ENCODE results near the gene XRN2.

XRN2 gene

GRCh38 chr20:21326700-21327099 is 23.6 kb downstream of the XRN2 start:
- Histone ChIP-seq H3K9me3 (ENCODE audit: control insufficient read depth in 1 of 2, low read length in 2 of 2) (peaks cover 5 to 7% of the 10 kb centered on the region in 2 donors), H3K36me3 (ENCODE audit: control insufficient read depth in 1 of 2, insufficient read depth in 2 of 2, low read length in 2 of 2) (peaks cover 2 to 4% of the 10 kb centered on the region in 2 donors), H3K4me3 (ENCODE audit: low read depth in 1 of 2, low read length in 2 of 2) (no peak overlapping the region), H3K4me1 (ENCODE audit: control insufficient read depth in 1 of 2, insufficient read depth in 2 of 2, low read length in 2 of 2) (peaks cover 23 to 28% of the 10 kb centered on the region in 2 donors), H3K27ac (ENCODE audit: low read length) (no peak overlapping the region), H3K27me3 (ENCODE audit: low read depth, low read length) (no peaks in the 10 kb centered on the region)

DNA sequence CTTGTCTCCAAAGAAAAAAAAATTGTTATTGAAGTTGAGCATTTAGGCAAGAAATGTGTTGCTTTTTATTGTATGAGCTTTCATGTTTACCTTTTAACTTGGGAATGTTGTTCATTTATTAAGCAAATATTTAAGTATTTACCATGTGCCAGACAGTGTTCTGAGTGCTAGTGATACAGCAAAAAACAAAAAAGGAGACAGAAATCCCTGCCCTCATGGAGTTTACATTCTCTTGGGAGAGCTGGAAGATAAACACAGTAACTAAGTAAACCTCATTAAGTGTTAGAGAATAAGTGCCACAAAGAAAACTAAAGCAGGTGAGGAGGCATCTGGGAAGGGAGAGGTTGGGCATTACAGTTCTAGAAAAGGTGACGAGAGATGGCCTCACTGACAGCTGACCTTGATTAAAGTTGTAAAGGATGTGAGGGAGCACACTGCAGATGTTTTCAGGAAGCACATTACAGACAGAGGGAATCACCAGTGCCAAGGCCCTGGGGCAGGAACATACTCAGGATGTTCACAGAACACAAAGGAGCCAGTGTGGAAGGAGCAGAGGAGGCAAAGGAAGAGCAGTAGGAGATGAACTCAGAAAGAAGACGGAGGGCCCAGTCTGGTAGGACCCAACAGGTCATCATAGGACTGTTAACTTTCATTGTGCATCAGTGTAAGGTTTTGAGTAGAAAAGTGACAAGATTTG is 33.5 kb downstream of the XRN2 start:
- H3K4me3 ChIP-seq (ENCODE audit: low read depth in 1 of 2, low read length in 2 of 2): no peak overlapping the region
- peaks cover 70 to 74% of the 10 kb centered on the region in 2 donors for H3K36me3 ChIP-seq (ENCODE audit: control insufficient read depth in 1 of 2, insufficient read depth in 2 of 2, low read length in 2 of 2)
- no peaks in the 10 kb centered on the region for H3K4me1 ChIP-seq (ENCODE audit: control insufficient read depth in 1 of 2, insufficient read depth in 2 of 2, low read length in 2 of 2)
- no peaks in the 10 kb centered on the region for H3K9me3 ChIP-seq (ENCODE audit: control insufficient read depth in 1 of 2, low read length in 2 of 2)
- no peaks in the 10 kb centered on the region for H3K27me3 ChIP-seq (ENCODE audit: low read depth, low read length)
- no peak overlapping the region for H3K27ac ChIP-seq (ENCODE audit: low read length)

DNA sequence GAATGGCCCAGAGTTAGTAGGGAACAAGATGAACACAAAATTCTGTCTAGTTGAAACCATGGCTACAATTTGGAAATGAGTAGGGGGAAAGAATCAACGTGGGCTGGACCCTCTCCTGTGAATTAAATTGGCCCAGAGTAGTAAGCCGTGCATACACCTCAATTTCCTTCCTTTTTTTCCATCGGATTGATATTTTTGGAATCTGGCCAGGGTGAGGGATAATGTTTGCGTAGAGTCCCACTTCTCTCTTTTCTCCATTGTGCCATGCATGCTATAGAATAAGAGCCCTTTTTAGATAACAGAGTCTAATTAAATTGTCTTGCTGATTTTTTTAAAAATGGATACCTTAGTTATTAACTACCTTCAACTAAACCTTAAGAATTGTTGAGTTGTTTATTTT is 35.2 kb downstream of the XRN2 start:
- no peak overlapping the region for H3K27ac ChIP-seq (ENCODE audit: low read length)
- H3K4me3 ChIP-seq (ENCODE audit: low read depth in 1 of 2, low read length in 2 of 2): no peak overlapping the region
- H3K27me3 ChIP-seq (ENCODE audit: low read depth, low read length): no peaks in the 10 kb centered on the region
- no peaks in the 10 kb centered on the region for H3K9me3 ChIP-seq (ENCODE audit: control insufficient read depth in 1 of 2, low read length in 2 of 2)
- H3K4me1 ChIP-seq (ENCODE audit: control insufficient read depth in 1 of 2, insufficient read depth in 2 of 2, low read length in 2 of 2): no peaks in the 10 kb centered on the region
- peaks cover 61 to 64% of the 10 kb centered on the region in 2 donors for H3K36me3 ChIP-seq (ENCODE audit: control insufficient read depth in 1 of 2, insufficient read depth in 2 of 2, low read length in 2 of 2)

- Histone ChIP-seq H3K27me3 (ENCODE audit: low read depth, low read length) (no peaks in the 10 kb centered on the region), H3K4me3 (ENCODE audit: low read depth in 1 of 2, low read length in 2 of 2) (no peak overlapping the region), H3K27ac (ENCODE audit: low read length) (no peak overlapping the region), H3K36me3 (ENCODE audit: control insufficient read depth in 1 of 2, insufficient read depth in 2 of 2, low read length in 2 of 2) (peaks cover 57 to 60% of the 10 kb centered on the region in 2 donors), H3K4me1 (ENCODE audit: control insufficient read depth in 1 of 2, insufficient read depth in 2 of 2, low read length in 2 of 2) (no peaks in the 10 kb centered on the region), H3K9me3 (ENCODE audit: control insufficient read depth in 1 of 2, low read length in 2 of 2) (no peaks in the 10 kb centered on the region)
Measured at GRCh38 chr20:21339499-21339898, 36.4 kb downstream of the XRN2 start.

GRCh38 chr20:21340991-21341697 is 38.0 kb downstream of the XRN2 start:
- no peaks in the 10 kb centered on the region for H3K27me3 ChIP-seq (ENCODE audit: low read depth, low read length)
- H3K9me3 ChIP-seq (ENCODE audit: control insufficient read depth in 1 of 2, low read length in 2 of 2): no peaks in the 10 kb centered on the region
- no peaks in the 10 kb centered on the region for H3K4me1 ChIP-seq (ENCODE audit: control insufficient read depth in 1 of 2, insufficient read depth in 2 of 2, low read length in 2 of 2)
- H3K36me3 ChIP-seq (ENCODE audit: control insufficient read depth in 1 of 2, insufficient read depth in 2 of 2, low read length in 2 of 2): peaks cover 56 to 57% of the 10 kb centered on the region in 2 donors
- H3K27ac ChIP-seq (ENCODE audit: low read length): no peak overlapping the region
- no peak overlapping the region for H3K4me3 ChIP-seq (ENCODE audit: low read depth in 1 of 2, low read length in 2 of 2)

DNA sequence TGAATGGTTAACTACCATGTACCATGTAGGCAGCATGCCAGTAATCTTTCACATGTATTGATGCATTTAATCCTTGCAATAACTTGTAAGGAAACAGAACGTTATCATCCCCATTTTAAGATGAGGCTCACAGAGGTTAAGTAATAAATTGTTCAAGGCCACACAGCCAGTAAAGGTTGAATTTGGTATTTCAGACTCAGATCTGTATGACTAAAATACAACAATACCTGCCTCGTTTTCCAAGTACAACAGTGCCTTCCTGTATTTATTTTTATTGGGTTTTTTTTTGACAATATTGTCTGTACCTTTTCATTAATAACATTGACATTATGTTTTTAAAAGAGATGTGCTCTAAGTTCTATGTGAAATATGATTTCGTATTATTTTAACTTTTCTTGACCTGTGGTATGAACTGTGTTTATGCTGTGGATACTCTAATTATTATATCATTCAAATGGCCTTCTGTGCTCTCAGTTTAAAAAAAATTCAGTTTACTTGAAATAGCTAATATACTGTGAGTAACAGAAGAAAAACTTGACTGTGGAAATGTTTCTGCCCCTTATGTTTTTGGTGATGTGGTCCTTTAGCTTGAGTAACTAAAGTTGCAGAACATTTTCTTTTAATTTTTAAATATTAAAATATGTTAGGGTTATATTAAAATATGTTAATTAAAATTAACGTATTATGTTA is 39.7 kb downstream of the XRN2 start:
- no peaks in the 10 kb centered on the region for H3K4me1 ChIP-seq (ENCODE audit: control insufficient read depth in 1 of 2, insufficient read depth in 2 of 2, low read length in 2 of 2)
- H3K27me3 ChIP-seq (ENCODE audit: low read depth, low read length): no peaks in the 10 kb centered on the region
- no peak overlapping the region for H3K4me3 ChIP-seq (ENCODE audit: low read depth in 1 of 2, low read length in 2 of 2)
- H3K36me3 ChIP-seq (ENCODE audit: control insufficient read depth in 1 of 2, insufficient read depth in 2 of 2, low read length in 2 of 2): peaks cover 46 to 61% of the 10 kb centered on the region in 2 donors
- no peaks in the 10 kb centered on the region for H3K9me3 ChIP-seq (ENCODE audit: control insufficient read depth in 1 of 2, low read length in 2 of 2)
- H3K27ac ChIP-seq (ENCODE audit: low read length): no peak overlapping the region

- H3K4me1 ChIP-seq (ENCODE audit: control insufficient read depth in 1 of 2, insufficient read depth in 2 of 2, low read length in 2 of 2): no peaks in the 10 kb centered on the region
- no peak overlapping the region for H3K4me3 ChIP-seq (ENCODE audit: low read depth in 1 of 2, low read length in 2 of 2)
- H3K36me3 ChIP-seq (ENCODE audit: control insufficient read depth in 1 of 2, insufficient read depth in 2 of 2, low read length in 2 of 2): peaks cover 44 to 63% of the 10 kb centered on the region in 2 donors
- H3K27me3 ChIP-seq (ENCODE audit: low read depth, low read length): no peaks in the 10 kb centered on the region
- no peak overlapping the region for H3K27ac ChIP-seq (ENCODE audit: low read length)
- no peaks in the 10 kb centered on the region for H3K9me3 ChIP-seq (ENCODE audit: control insufficient read depth in 1 of 2, low read length in 2 of 2)
Measured at GRCh38 chr20:21344206-21344900, 41.2 kb downstream of the XRN2 start.

DNA sequence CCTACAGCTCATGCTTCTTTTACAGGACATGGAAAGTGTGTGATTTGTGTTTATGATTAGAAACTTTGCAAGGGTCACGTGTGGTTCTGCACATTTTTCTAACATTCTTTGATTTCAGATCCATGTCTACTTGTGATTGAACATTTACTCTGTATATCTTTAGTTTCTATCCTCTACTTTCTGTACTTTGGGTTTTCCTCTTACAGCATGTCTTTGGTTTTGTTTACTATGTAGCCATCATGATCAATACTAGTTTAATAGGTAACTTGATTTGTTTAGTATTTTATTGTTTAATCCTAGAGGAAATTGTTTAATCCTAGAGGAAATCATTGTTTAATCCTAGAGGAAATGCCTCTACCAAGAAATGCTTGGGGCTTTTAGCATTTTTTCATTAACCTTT is 41.8 kb downstream of the XRN2 start:
- H3K4me3 ChIP-seq (ENCODE audit: low read depth in 1 of 2, low read length in 2 of 2): no peak overlapping the region
- H3K27ac ChIP-seq (ENCODE audit: low read length): no peak overlapping the region
- H3K36me3 ChIP-seq (ENCODE audit: control insufficient read depth in 1 of 2, insufficient read depth in 2 of 2, low read length in 2 of 2): peaks cover 40 to 61% of the 10 kb centered on the region in 2 donors
- H3K4me1 ChIP-seq (ENCODE audit: control insufficient read depth in 1 of 2, insufficient read depth in 2 of 2, low read length in 2 of 2): no peaks in the 10 kb centered on the region
- no peaks in the 10 kb centered on the region for H3K9me3 ChIP-seq (ENCODE audit: control insufficient read depth in 1 of 2, low read length in 2 of 2)
- no peaks in the 10 kb centered on the region for H3K27me3 ChIP-seq (ENCODE audit: low read depth, low read length)

- Histone ChIP-seq H3K9me3 (ENCODE audit: control insufficient read depth in 1 of 2, low read length in 2 of 2) (no peaks in the 10 kb centered on the region), H3K27ac (ENCODE audit: low read length) (no peak overlapping the region), H3K27me3 (ENCODE audit: low read depth, low read length) (no peaks in the 10 kb centered on the region), H3K4me1 (ENCODE audit: control insufficient read depth in 1 of 2, insufficient read depth in 2 of 2, low read length in 2 of 2) (no peaks in the 10 kb centered on the region), H3K36me3 (ENCODE audit: control insufficient read depth in 1 of 2, insufficient read depth in 2 of 2, low read length in 2 of 2) (peaks cover 24 to 27% of the 10 kb centered on the region in 2 donors), H3K4me3 (ENCODE audit: low read depth in 1 of 2, low read length in 2 of 2) (no peak overlapping the region)
Measured at GRCh38 chr20:21352703-21353102, 49.6 kb downstream of the XRN2 start.

DNA sequence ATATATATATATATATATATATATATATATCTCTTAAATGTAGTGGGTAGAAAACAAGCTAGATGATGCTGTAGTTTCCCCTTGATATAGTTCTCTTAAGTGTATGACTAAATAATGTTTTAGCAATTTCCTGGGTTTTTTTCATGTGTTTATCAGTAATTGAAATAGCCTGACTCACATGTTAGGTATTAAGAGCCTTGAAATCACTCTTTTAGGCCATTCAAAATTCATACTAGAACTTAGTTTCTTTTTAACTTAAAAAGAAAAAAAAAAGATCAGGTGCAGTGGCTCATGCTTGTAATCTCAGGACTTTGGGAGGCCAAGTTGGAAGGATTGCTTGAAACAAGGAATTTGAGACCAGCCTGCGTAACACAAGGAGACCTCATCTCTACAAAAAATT is 50.1 kb downstream of the XRN2 start:
- H3K36me3 ChIP-seq (ENCODE audit: control insufficient read depth in 1 of 2, insufficient read depth in 2 of 2, low read length in 2 of 2): peaks cover 22 to 25% of the 10 kb centered on the region in 2 donors
- H3K27me3 ChIP-seq (ENCODE audit: low read depth, low read length): no peaks in the 10 kb centered on the region
- H3K9me3 ChIP-seq (ENCODE audit: control insufficient read depth in 1 of 2, low read length in 2 of 2): no peaks in the 10 kb centered on the region
- no peak overlapping the region for H3K4me3 ChIP-seq (ENCODE audit: low read depth in 1 of 2, low read length in 2 of 2)
- no peak overlapping the region for H3K27ac ChIP-seq (ENCODE audit: low read length)
- H3K4me1 ChIP-seq (ENCODE audit: control insufficient read depth in 1 of 2, insufficient read depth in 2 of 2, low read length in 2 of 2): no peaks in the 10 kb centered on the region

- Histone ChIP-seq H3K9me3 (ENCODE audit: control insufficient read depth in 1 of 2, low read length in 2 of 2) (no peaks in the 10 kb centered on the region), H3K36me3 (ENCODE audit: control insufficient read depth in 1 of 2, insufficient read depth in 2 of 2, low read length in 2 of 2) (peaks cover 31 to 34% of the 10 kb centered on the region in 2 donors), H3K27ac (ENCODE audit: low read length) (no peak overlapping the region), H3K4me3 (ENCODE audit: low read depth in 1 of 2, low read length in 2 of 2) (no peak overlapping the region), H3K4me1 (ENCODE audit: control insufficient read depth in 1 of 2, insufficient read depth in 2 of 2, low read length in 2 of 2) (peaks cover 5 to 6% of the 10 kb centered on the region in 2 donors), H3K27me3 (ENCODE audit: low read depth, low read length) (no peaks in the 10 kb centered on the region)
Measured at GRCh38 chr20:21355981-21356380, 52.9 kb downstream of the XRN2 start.

All from muscle layer of duodenum (tissue), 2 donors.